ENCODE results near the gene VANGL2.

VANGL2 gene

GRCh38 chr1:160455153-160455517 is 54.8 kb downstream of the VANGL2 start:
- DNase-seq (ENCODE audit: low read depth) = no peak
- no peak overlapping the region for H3K4me3 ChIP-seq (ENCODE audit: low read length)
- TF ChIP-seq, protein P1, sequence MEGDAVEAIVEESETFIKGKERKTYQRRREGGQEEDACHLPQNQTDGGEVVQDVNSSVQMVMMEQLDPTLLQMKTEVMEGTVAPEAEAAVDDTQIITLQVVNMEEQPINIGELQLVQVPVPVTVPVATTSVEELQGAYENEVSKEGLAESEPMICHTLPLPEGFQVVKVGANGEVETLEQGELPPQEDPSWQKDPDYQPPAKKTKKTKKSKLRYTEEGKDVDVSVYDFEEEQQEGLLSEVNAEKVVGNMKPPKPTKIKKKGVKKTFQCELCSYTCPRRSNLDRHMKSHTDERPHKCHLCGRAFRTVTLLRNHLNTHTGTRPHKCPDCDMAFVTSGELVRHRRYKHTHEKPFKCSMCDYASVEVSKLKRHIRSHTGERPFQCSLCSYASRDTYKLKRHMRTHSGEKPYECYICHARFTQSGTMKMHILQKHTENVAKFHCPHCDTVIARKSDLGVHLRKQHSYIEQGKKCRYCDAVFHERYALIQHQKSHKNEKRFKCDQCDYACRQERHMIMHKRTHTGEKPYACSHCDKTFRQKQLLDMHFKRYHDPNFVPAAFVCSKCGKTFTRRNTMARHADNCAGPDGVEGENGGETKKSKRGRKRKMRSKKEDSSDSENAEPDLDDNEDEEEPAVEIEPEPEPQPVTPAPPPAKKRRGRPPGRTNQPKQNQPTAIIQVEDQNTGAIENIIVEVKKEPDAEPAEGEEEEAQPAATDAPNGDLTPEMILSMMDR (IDR thresholded peaks at IDR 0.05; ENCODE audit: insufficient read depth, low read depth, low read length, missing control alignments) = no peak

- TF ChIP-seq, protein P1 (IDR thresholded peaks at IDR 0.05; ENCODE audit: insufficient read depth, low read depth, low read length, missing control alignments) = no peak
- no peak for DNase-seq (ENCODE audit: low read depth)
- H3K4me3 ChIP-seq (ENCODE audit: low read length) = no peak overlapping the region
Observed at GRCh38 chr1:160459056-160459455, 58.7 kb downstream of the VANGL2 start.

GRCh38 chr1:160459687-160460086 is 59.3 kb downstream of the VANGL2 start:
- H3K4me3 ChIP-seq (ENCODE audit: low read length) = no peak overlapping the region
- TF ChIP-seq, protein P1 (IDR thresholded peaks at IDR 0.05; ENCODE audit: insufficient read depth, low read depth, low read length, missing control alignments) = no peak
- no peak for DNase-seq (ENCODE audit: low read depth)

- no peak for DNase-seq (ENCODE audit: low read depth)
- no peak overlapping the region for H3K4me3 ChIP-seq (ENCODE audit: low read length)
- TF ChIP-seq, protein P1 (IDR thresholded peaks at IDR 0.05; ENCODE audit: insufficient read depth, low read depth, low read length, missing control alignments) = no peak
Observed at GRCh38 chr1:160460214-160460642, 59.9 kb downstream of the VANGL2 start.

- TF ChIP-seq, protein P1 (IDR thresholded peaks at IDR 0.05; ENCODE audit: insufficient read depth, low read depth, low read length, missing control alignments) = no peak
- no peak overlapping the region for H3K4me3 ChIP-seq (ENCODE audit: low read length)
- no peak for DNase-seq (ENCODE audit: low read depth)
Observed at GRCh38 chr1:160460683-160461287, 60.4 kb downstream of the VANGL2 start.

GRCh38 chr1:160465123-160465522 is 64.8 kb downstream of the VANGL2 start:
- H3K4me3 ChIP-seq (ENCODE audit: low read length) = no peak overlapping the region
- DNase-seq (ENCODE audit: low read depth) = no peak
- TF ChIP-seq, protein P1 (IDR thresholded peaks at IDR 0.05; ENCODE audit: insufficient read depth, low read depth, low read length, missing control alignments) = no peak

DNA sequence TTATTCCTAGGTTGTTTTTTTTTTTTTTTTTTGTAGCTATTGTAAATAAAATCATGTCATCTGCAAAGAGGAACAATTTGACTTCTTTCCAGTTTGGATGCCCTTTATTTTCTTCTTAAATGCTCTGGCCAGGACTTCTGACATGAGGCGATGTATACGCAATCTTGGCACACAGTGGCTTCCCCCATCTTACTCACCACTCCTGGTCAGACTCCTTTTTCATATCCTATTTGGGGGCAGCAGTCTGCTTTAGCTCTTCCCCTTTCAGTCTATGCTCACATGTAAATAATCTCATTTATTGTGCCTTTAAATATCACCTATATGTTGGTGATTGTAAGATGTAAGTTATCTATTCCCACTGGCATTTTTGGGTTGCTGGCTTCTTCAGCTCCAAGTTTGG is 66.6 kb downstream of the VANGL2 start:
- TF ChIP-seq, protein P1 (IDR thresholded peaks at IDR 0.05; ENCODE audit: insufficient read depth, low read depth, low read length, missing control alignments) = no peak
- no peak overlapping the region for H3K4me3 ChIP-seq (ENCODE audit: low read length)
- DNase-seq (ENCODE audit: low read depth) = no peak
